DND-41 (cell line): ENCODE results near the gene KCNK16.

Experiments used
- ATAC-seq: fragments of 200-7000 bp; cut with Tn5 transposase; 3 replicates; pipeline ENCODE4 v1.9.1; 2021; ENCODE audit warnings: low read depth; ENCODE audit not compliant: insufficient read depth
- DNase-seq: peaks from one replicate; pipeline ENCODE4 v3.0.0-alpha.2; 2020
- H2AFZ ChIP-seq: 2 replicates; pipeline ENCODE4 v1.6.0; 2012; ENCODE audit warnings: low read depth, low read length
- H3K27ac ChIP-seq: 2 replicates; pipeline ENCODE4 v1.5.1; 2012; ENCODE audit warnings: low read length, inconsistent platforms
- H3K27me3 ChIP-seq: fragments of 200-600 bp; sonication (generic); 2 replicates; pipeline ENCODE4 v1.6.0; 2012; ENCODE audit warnings: low read length, mild to moderate bottlenecking, inconsistent platforms; ENCODE audit not compliant: insufficient read depth, poor library complexity
- H3K36me3 ChIP-seq: 2 replicates; pipeline ENCODE4 v1.5.1; 2012; ENCODE audit warnings: low read length, inconsistent platforms; ENCODE audit not compliant: insufficient read depth
- H3K4me1 ChIP-seq: 2 replicates; pipeline ENCODE4 v1.5.1; 2012; ENCODE audit warnings: mild to moderate bottlenecking, low read length; ENCODE audit not compliant: insufficient read depth
- H3K4me2 ChIP-seq: 2 replicates; pipeline ENCODE4 v1.6.0; 2012; ENCODE audit warnings: mild to moderate bottlenecking, moderate library complexity, low read length, inconsistent platforms; ENCODE audit not compliant: insufficient read depth
- H3K4me3 ChIP-seq, 2 experiments: fragments of 200-600 bp in 1 of 2; shearing (Covaris generic) in 1 of 2; 2 replicates each; pipeline ENCODE4 v1.5.1; 2012 to 2016; ENCODE audit warnings: inconsistent platforms in 2 of 2, low read length in 2 of 2, mild to moderate bottlenecking in 2 of 2, low read depth in 1 of 2, moderate library complexity in 1 of 2
- H3K79me2 ChIP-seq: 2 replicates; pipeline ENCODE4 v1.6.0; 2012; ENCODE audit warnings: low read length, inconsistent platforms; ENCODE audit not compliant: insufficient read depth
- H3K9ac ChIP-seq: 2 replicates; pipeline ENCODE4 v1.6.0; 2012; ENCODE audit warnings: low read depth, mild to moderate bottlenecking, inconsistent platforms, low read length, moderate library complexity
- H3K9me3 ChIP-seq: 2 replicates; pipeline ENCODE4 v1.5.1; 2012; ENCODE audit warnings: low read length, moderate library complexity, mild to moderate bottlenecking, inconsistent platforms; ENCODE audit not compliant: insufficient read depth, severe bottlenecking
- H4K20me1 ChIP-seq: 2 replicates; pipeline ENCODE4 v1.6.0; 2012; ENCODE audit warnings: low read length; ENCODE audit not compliant: insufficient read depth
- EZH2 ChIP-seq: IDR thresholded peaks from 3 replicates; pipeline ENCODE4 v1.6.1; 2012; ENCODE audit warnings: borderline replicate concordance, low read depth, mild to moderate bottlenecking, moderate library complexity, low read length, inconsistent platforms; ENCODE audit not compliant: severe bottlenecking
- TF ChIP-seq, protein P1 (sequence below): IDR thresholded peaks from 2 replicates; pipeline ENCODE4 v1.5.1; 2012; ENCODE audit warnings: borderline replicate concordance, low read length, moderate library complexity, mild to moderate bottlenecking; ENCODE audit not compliant: poor library complexity, severe bottlenecking; ENCODE audit errors: extremely low read depth

KCNK16 gene

DNA sequence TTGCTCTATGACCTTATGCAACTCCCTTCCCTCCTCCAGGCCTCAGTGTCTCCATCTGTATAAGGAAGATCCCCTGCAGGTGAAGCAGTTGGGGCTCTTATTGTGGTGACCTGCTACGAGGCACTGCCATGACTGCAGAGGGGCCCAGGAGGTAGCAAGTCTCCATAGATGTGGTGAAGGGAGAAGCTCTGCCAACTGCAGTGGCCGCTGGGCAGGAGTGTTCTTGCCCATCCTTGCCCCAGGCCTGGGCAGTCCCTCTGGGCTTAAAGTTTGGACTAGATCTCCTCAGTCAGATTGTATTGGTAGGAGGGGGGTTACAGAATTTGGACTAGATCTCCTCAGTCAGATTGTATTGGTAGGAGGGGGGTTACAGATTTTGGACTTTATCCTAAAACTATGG is 20.5 kb downstream of the KCNK16 start:
- H3K79me2 ChIP-seq: no peaks in the 10 kb centered on the region
- H3K4me1 ChIP-seq: peaks cover 6% of the 10 kb centered on the region
- no peaks in the 10 kb centered on the region for H4K20me1 ChIP-seq
- DNase-seq (no peak), ATAC-seq (no peak)
- H3K9ac ChIP-seq: no peak overlapping the region
- H3K36me3 ChIP-seq: no peaks in the 10 kb centered on the region
- H2AFZ ChIP-seq: no peak overlapping the region
- no peak overlapping the region for H3K4me3 ChIP-seq
- no peak overlapping the region for H3K27ac ChIP-seq
- TF ChIP-seq EZH2: no peak
- TF ChIP-seq, protein P1, sequence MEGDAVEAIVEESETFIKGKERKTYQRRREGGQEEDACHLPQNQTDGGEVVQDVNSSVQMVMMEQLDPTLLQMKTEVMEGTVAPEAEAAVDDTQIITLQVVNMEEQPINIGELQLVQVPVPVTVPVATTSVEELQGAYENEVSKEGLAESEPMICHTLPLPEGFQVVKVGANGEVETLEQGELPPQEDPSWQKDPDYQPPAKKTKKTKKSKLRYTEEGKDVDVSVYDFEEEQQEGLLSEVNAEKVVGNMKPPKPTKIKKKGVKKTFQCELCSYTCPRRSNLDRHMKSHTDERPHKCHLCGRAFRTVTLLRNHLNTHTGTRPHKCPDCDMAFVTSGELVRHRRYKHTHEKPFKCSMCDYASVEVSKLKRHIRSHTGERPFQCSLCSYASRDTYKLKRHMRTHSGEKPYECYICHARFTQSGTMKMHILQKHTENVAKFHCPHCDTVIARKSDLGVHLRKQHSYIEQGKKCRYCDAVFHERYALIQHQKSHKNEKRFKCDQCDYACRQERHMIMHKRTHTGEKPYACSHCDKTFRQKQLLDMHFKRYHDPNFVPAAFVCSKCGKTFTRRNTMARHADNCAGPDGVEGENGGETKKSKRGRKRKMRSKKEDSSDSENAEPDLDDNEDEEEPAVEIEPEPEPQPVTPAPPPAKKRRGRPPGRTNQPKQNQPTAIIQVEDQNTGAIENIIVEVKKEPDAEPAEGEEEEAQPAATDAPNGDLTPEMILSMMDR: no peak
- no peaks in the 10 kb centered on the region for H3K27me3 ChIP-seq
- H3K4me2 ChIP-seq: no peak overlapping the region
- no peaks in the 10 kb centered on the region for H3K9me3 ChIP-seq

DNA sequence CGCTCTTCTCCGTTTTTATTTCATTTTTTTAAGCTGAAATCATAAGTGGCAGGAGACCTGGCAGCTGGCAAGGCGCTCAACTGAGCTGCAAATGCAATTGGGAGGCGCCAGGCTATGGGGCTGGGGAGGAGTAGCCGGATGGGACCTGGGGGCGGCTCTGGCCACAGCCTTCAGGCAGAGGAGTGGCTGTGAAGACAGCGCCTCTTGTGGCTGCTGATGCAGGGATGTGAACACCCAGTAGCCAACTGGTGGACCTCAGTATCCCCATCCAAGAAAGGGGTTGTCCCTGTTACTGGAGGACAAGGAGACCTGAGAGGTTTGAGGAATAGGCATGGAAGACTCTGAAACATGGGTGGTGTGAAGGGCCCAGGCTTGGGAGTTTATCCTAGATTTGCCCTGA is 20.9 kb downstream of the KCNK16 start:
- no peak overlapping the region for H3K4me2 ChIP-seq
- no peaks in the 10 kb centered on the region for H4K20me1 ChIP-seq
- no peak for TF ChIP-seq EZH2
- TF ChIP-seq, protein P1: no peak
- no peak overlapping the region for H3K9ac ChIP-seq
- H3K36me3 ChIP-seq: no peaks in the 10 kb centered on the region
- no peaks in the 10 kb centered on the region for H3K27me3 ChIP-seq
- DNase-seq (no peak), ATAC-seq (no peak)
- H3K9me3 ChIP-seq: no peaks in the 10 kb centered on the region
- no peak overlapping the region for H3K27ac ChIP-seq
- no peaks in the 10 kb centered on the region for H3K79me2 ChIP-seq
- peaks cover 6% of the 10 kb centered on the region for H3K4me1 ChIP-seq
- H2AFZ ChIP-seq: no peak overlapping the region
- no peak overlapping the region for H3K4me3 ChIP-seq

DNA sequence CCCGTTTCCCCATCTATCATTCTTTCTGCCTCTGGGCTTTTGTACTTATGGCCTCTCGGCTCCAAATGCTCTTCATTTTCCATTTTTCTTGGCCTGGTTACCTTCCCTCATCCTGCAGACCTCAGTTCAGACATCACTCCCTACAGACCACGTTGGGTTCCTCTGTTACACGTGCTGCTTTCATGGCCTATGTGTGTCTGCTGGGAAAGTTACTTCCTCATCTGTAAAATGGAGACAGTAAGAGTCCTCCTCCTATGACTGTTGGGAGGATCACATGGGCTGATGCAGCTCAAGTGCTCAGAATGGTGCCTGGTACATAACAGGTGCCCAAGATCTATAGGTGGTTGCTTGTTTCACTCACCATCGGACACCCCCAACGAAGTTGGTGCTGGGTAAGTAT is 21.8 kb downstream of the KCNK16 start:
- no peak overlapping the region for H3K4me3 ChIP-seq
- peaks cover 6% of the 10 kb centered on the region for H3K4me1 ChIP-seq
- ATAC-seq (no peak), DNase-seq (no peak)
- H3K9me3 ChIP-seq: no peaks in the 10 kb centered on the region
- H3K9ac ChIP-seq: no peak overlapping the region
- H4K20me1 ChIP-seq: no peaks in the 10 kb centered on the region
- H3K27ac ChIP-seq: no peak overlapping the region
- no peaks in the 10 kb centered on the region for H3K27me3 ChIP-seq
- no peak for TF ChIP-seq EZH2
- TF ChIP-seq, protein P1: no peak
- H3K36me3 ChIP-seq: no peaks in the 10 kb centered on the region
- no peak overlapping the region for H3K4me2 ChIP-seq
- H2AFZ ChIP-seq: no peak overlapping the region
- H3K79me2 ChIP-seq: no peaks in the 10 kb centered on the region

DNA sequence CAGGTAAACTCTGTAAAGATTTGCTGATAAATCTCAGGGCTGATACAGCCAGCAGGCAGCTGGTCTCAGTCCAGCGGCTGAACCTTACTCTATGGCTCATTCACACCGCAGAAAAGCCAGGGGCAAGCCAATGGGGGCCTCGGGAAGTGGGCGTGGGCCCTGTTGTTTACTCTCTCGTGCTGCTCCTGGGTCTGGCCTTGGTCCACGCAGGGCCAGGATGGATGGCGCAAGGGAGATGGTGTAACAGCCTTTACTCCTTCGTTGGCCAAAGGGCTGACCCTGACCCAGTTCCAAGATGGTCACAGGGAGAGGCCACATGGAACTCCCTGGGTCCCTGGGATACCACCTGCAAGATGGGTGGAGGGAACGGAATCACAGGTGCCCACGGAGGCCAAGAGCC is 24.4 kb downstream of the KCNK16 start:
- no peaks in the 10 kb centered on the region for H3K9me3 ChIP-seq
- H3K79me2 ChIP-seq: no peaks in the 10 kb centered on the region
- no peaks in the 10 kb centered on the region for H3K36me3 ChIP-seq
- H3K27ac ChIP-seq: no peak overlapping the region
- H3K27me3 ChIP-seq: peaks cover 4% of the 10 kb centered on the region
- no peak overlapping the region for H2AFZ ChIP-seq
- ATAC-seq (no peak), DNase-seq (no peak)
- H3K4me2 ChIP-seq: no peak overlapping the region
- TF ChIP-seq EZH2: no peak
- TF ChIP-seq, protein P1: no peak
- H4K20me1 ChIP-seq: no peaks in the 10 kb centered on the region
- no peak overlapping the region for H3K9ac ChIP-seq
- peaks cover 5% of the 10 kb centered on the region for H3K4me1 ChIP-seq
- no peak overlapping the region for H3K4me3 ChIP-seq
